ENCODE measurements around the gene FHOD3. TPM values are rescaled to one million over a fixed set of nuclear protein-coding genes. Genes with fewer than 3 reads are reported as not detected.

FHOD3 gene
- total and polyA plus RNA-seq, 4 donors, result 6.2 to 42.0 (median 20.4) TPM

- ATAC-seq (ENCODE audit: low FRiP score) (no peak), DNase-seq (no peak)
- H3K9me3 ChIP-seq (ENCODE audit: control insufficient read depth, low read length), result no peaks in the 10 kb centered on the region
- H3K4me1 ChIP-seq (ENCODE audit: control insufficient read depth in 1 of 2, insufficient read depth in 2 of 2, low read length in 2 of 2), result no peaks in the 10 kb centered on the region
- no peak overlapping the region for H3K27ac ChIP-seq (ENCODE audit: low read depth in 1 of 2, low read length in 2 of 2)
- no peak overlapping the region for H3K4me3 ChIP-seq (ENCODE audit: low read length in 2 of 2)
- H3K27me3 ChIP-seq (ENCODE audit: control insufficient read depth in 1 of 2, insufficient read depth in 2 of 2, low read length in 1 of 2), result no peaks in the 10 kb centered on the region
- intact Hi-C loops (cut with DNase I), result no loop called here
- 25 to 37% methylated on average over 3 of the region's 3 CpGs for WGBS, 2 donors
- H3K36me3 ChIP-seq (ENCODE audit: control insufficient read depth in 1 of 2, insufficient read depth in 2 of 2, low read length in 1 of 2), result peaks cover 11% of the 10 kb centered on the region in 2 donors
Measured at GRCh38 chr18:36798738-36799473, 501.4 kb downstream of the FHOD3 start.

GRCh38 chr18:36805105-36805504 lies 507.6 kb downstream of the FHOD3 start:
- DNase-seq (no peak), ATAC-seq (ENCODE audit: low FRiP score) (no peak)
- Histone ChIP-seq H3K27ac (ENCODE audit: low read depth in 1 of 2, low read length in 2 of 2) (no peak overlapping the region), H3K27me3 (ENCODE audit: control insufficient read depth in 1 of 2, insufficient read depth in 2 of 2, low read length in 1 of 2) (no peaks in the 10 kb centered on the region), H3K36me3 (ENCODE audit: control insufficient read depth in 1 of 2, insufficient read depth in 2 of 2, low read length in 1 of 2) (peaks cover 3 to 10% of the 10 kb centered on the region in 2 donors), H3K4me1 (ENCODE audit: control insufficient read depth in 1 of 2, insufficient read depth in 2 of 2, low read length in 2 of 2) (no peaks in the 10 kb centered on the region), H3K9me3 (ENCODE audit: control insufficient read depth, low read length) (no peaks in the 10 kb centered on the region), H3K4me3 (ENCODE audit: low read length in 2 of 2) (no peak overlapping the region)
- intact Hi-C loops (cut with DNase I), result loop anchor here in 1 of 2 donors (5.0 kb wide), 2 partner anchors 33 to 118 kb away; no protein-coding TSS in a partner anchor
- WGBS, 2 donors, result 97 to 98% methylated on average over 2 of the region's 2 CpGs

- peaks cover 3 to 5% of the 10 kb centered on the region in 2 donors for H3K36me3 ChIP-seq (ENCODE audit: control insufficient read depth in 1 of 2, insufficient read depth in 2 of 2, low read length in 1 of 2)
- WGBS, 2 donors, result 82 to 87% methylated on average over 2 of the region's 2 CpGs
- no peak overlapping the region for H3K27ac ChIP-seq (ENCODE audit: low read depth in 1 of 2, low read length in 2 of 2)
- intact Hi-C loops (cut with DNase I), result loop anchor here (2.0 to 5.0 kb wide), 3 partner anchors 36 to 121 kb away; no protein-coding TSS in a partner anchor
- no peaks in the 10 kb centered on the region for H3K9me3 ChIP-seq (ENCODE audit: control insufficient read depth, low read length)
- H3K4me3 ChIP-seq (ENCODE audit: low read length in 2 of 2), result no peak overlapping the region
- no peak for DNase-seq
- no peaks in the 10 kb centered on the region for H3K4me1 ChIP-seq (ENCODE audit: control insufficient read depth in 1 of 2, insufficient read depth in 2 of 2, low read length in 2 of 2)
- ATAC-seq (ENCODE audit: low FRiP score), result no peak
- no peaks in the 10 kb centered on the region for H3K27me3 ChIP-seq (ENCODE audit: control insufficient read depth in 1 of 2, insufficient read depth in 2 of 2, low read length in 1 of 2)
Measured at GRCh38 chr18:36808681-36809080, 511.2 kb downstream of the FHOD3 start.

- H3K36me3 ChIP-seq (ENCODE audit: control insufficient read depth in 1 of 2, insufficient read depth in 2 of 2, low read length in 1 of 2), result peaks cover 0 to 1% of the 10 kb centered on the region in 2 donors
- no peak overlapping the region for H3K4me3 ChIP-seq (ENCODE audit: low read length in 2 of 2)
- H3K27me3 ChIP-seq (ENCODE audit: control insufficient read depth in 1 of 2, insufficient read depth in 2 of 2, low read length in 1 of 2), result no peaks in the 10 kb centered on the region
- H3K27ac ChIP-seq (ENCODE audit: low read depth in 1 of 2, low read length in 2 of 2), result no peak overlapping the region
- 34 to 35% methylated on average over 6 of the region's 6 CpGs for WGBS, 2 donors
- H3K4me1 ChIP-seq (ENCODE audit: control insufficient read depth in 1 of 2, insufficient read depth in 2 of 2, low read length in 2 of 2), result no peaks in the 10 kb centered on the region
- no peak for DNase-seq
- H3K9me3 ChIP-seq (ENCODE audit: control insufficient read depth, low read length), result no peaks in the 10 kb centered on the region
- peak; percentile 83 for ATAC-seq (ENCODE audit: low FRiP score)
- intact Hi-C loops (cut with DNase I), result loop anchor here (2.0 to 5.0 kb wide), 3 partner anchors 37 to 122 kb away; no protein-coding TSS in a partner anchor
Measured at GRCh38 chr18:36809590-36810381, 512.3 kb downstream of the FHOD3 start.

GRCh38 chr18:36811430-36811829 lies 513.9 kb downstream of the FHOD3 start:
- Histone ChIP-seq H3K27ac (ENCODE audit: low read depth in 1 of 2, low read length in 2 of 2) (no peak overlapping the region), H3K4me1 (ENCODE audit: control insufficient read depth in 1 of 2, insufficient read depth in 2 of 2, low read length in 2 of 2) (no peaks in the 10 kb centered on the region), H3K4me3 (ENCODE audit: low read length in 2 of 2) (no peak overlapping the region), H3K9me3 (ENCODE audit: control insufficient read depth, low read length) (no peaks in the 10 kb centered on the region), H3K27me3 (ENCODE audit: control insufficient read depth in 1 of 2, insufficient read depth in 2 of 2, low read length in 1 of 2) (no peaks in the 10 kb centered on the region), H3K36me3 (ENCODE audit: control insufficient read depth in 1 of 2, insufficient read depth in 2 of 2, low read length in 1 of 2) (peaks cover 0 to 3% of the 10 kb centered on the region in 2 donors)
- DNase-seq (no peak), ATAC-seq (ENCODE audit: low FRiP score) (no peak)
- WGBS, 2 donors, result 77 to 78% methylated on average over 3 of the region's 3 CpGs
- intact Hi-C loops (cut with DNase I), result loop anchor here in 1 of 2 donors (5.0 kb wide), 1 partner anchor 124 kb away; no protein-coding TSS in a partner anchor

- ATAC-seq (ENCODE audit: low FRiP score), result no peak
- no peaks in the 10 kb centered on the region for H3K9me3 ChIP-seq (ENCODE audit: control insufficient read depth, low read length)
- H3K4me1 ChIP-seq (ENCODE audit: control insufficient read depth in 1 of 2, insufficient read depth in 2 of 2, low read length in 2 of 2), result no peaks in the 10 kb centered on the region
- H3K27me3 ChIP-seq (ENCODE audit: control insufficient read depth in 1 of 2, insufficient read depth in 2 of 2, low read length in 1 of 2), result no peaks in the 10 kb centered on the region
- intact Hi-C loops (cut with DNase I), result loop anchor here in 1 of 2 donors (5.0 kb wide), 1 partner anchor 125 kb away; no protein-coding TSS in a partner anchor
- no peak overlapping the region for H3K4me3 ChIP-seq (ENCODE audit: low read length in 2 of 2)
- H3K27ac ChIP-seq (ENCODE audit: low read depth in 1 of 2, low read length in 2 of 2), result no peak overlapping the region
- no peak for DNase-seq
- H3K36me3 ChIP-seq (ENCODE audit: control insufficient read depth in 1 of 2, insufficient read depth in 2 of 2, low read length in 1 of 2), result peaks cover 0 to 3% of the 10 kb centered on the region in 2 donors
Measured at GRCh38 chr18:36811955-36812354, 514.4 kb downstream of the FHOD3 start.

- Histone ChIP-seq H3K9me3 (ENCODE audit: control insufficient read depth, low read length) (no peaks in the 10 kb centered on the region), H3K4me1 (ENCODE audit: control insufficient read depth in 1 of 2, insufficient read depth in 2 of 2, low read length in 2 of 2) (peaks cover 0 to under 1% of the 10 kb centered on the region in 2 donors), H3K27ac (ENCODE audit: low read depth in 1 of 2, low read length in 2 of 2) (no peak overlapping the region), H3K36me3 (ENCODE audit: control insufficient read depth in 1 of 2, insufficient read depth in 2 of 2, low read length in 1 of 2) (peaks cover 0 to 5% of the 10 kb centered on the region in 2 donors), H3K4me3 (ENCODE audit: low read length in 2 of 2) (no peak overlapping the region), H3K27me3 (ENCODE audit: control insufficient read depth in 1 of 2, insufficient read depth in 2 of 2, low read length in 1 of 2) (no peaks in the 10 kb centered on the region)
- 90 to 94% methylated on average over 3 of the region's 3 CpGs for WGBS, 2 donors
- ATAC-seq (ENCODE audit: low FRiP score) (peak; percentile 5), DNase-seq (no peak)
- intact Hi-C loops (cut with DNase I), result loop anchor here in 1 of 2 donors (5.0 kb wide), 1 partner anchor 125 kb away; no protein-coding TSS in a partner anchor
Measured at GRCh38 chr18:36812678-36813077, 515.2 kb downstream of the FHOD3 start.

- Histone ChIP-seq H3K36me3 (ENCODE audit: control insufficient read depth in 1 of 2, insufficient read depth in 2 of 2, low read length in 1 of 2) (peaks cover 0 to 5% of the 10 kb centered on the region in 2 donors), H3K9me3 (ENCODE audit: control insufficient read depth, low read length) (no peaks in the 10 kb centered on the region), H3K4me3 (ENCODE audit: low read length in 2 of 2) (no peak overlapping the region), H3K27me3 (ENCODE audit: control insufficient read depth in 1 of 2, insufficient read depth in 2 of 2, low read length in 1 of 2) (no peaks in the 10 kb centered on the region), H3K4me1 (ENCODE audit: control insufficient read depth in 1 of 2, insufficient read depth in 2 of 2, low read length in 2 of 2) (peaks cover 0 to 2% of the 10 kb centered on the region in 2 donors), H3K27ac (ENCODE audit: low read depth in 1 of 2, low read length in 2 of 2) (no peak overlapping the region)
- ATAC-seq (ENCODE audit: low FRiP score), result no peak
- 86 to 88% methylated on average over 4 of the region's 4 CpGs for WGBS, 2 donors
- no peak for DNase-seq
- intact Hi-C loops (cut with DNase I), result loop anchor here in 1 of 2 donors (5.0 kb wide), 1 partner anchor 126 kb away; no protein-coding TSS in a partner anchor
Measured at GRCh38 chr18:36813101-36813775, 515.7 kb downstream of the FHOD3 start.
